Measurements from ENCODE around the gene DDX23. TPM values are rescaled to one million over a fixed set of nuclear protein-coding genes. Genes with fewer than 3 reads are reported as not detected.
A peak's percentile ranks its signal among the peaks of the same experiment; 100 is the strongest.
"Not testable (repeated sequence)": the region's sequence is repeated elsewhere in the genome, so short reads cannot be mapped to it uniquely, and the experiment has no call there.

Gene DDX23
- total and polyA plus RNA-seq, 8 donors, result 66.5 to 116 (median 108) TPM

DNA sequence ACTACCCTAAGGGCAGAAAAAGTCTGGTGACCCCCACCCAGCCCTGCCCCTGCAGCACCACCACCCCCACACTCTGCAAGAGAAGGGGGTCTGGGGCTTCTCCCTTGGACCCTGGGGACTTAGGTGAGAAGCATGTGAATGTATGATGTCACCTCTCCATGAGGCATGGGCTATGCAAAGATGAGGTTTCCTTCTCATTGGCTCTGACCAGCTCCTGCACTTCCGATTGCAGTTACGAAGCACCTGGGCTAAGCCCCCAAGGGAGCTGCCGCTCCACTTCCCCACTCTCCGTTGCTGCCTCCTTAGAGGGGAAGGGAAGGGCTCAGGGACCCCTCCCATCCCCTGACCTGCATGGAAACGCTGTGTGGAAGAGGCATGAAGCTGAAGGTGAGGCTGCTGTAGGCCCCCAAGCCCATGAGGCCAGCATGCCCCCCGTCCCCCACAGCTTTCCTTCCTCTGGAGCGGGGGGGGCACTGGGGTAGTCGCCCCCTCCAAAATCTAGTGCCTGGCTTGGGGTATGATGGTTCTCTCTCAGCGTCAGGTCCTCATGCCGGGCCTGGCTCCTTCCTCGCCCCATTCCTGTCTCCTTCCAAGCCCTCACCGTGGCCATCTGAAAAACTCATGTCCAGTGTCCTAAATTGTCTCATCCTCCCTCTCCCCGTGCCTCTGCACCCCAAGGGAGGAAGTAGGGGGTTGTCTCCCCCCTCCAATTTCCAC is 5.5 kb upstream of the DDX23 start:
- no peaks in the 10 kb centered on the region for H3K9me3 ChIP-seq
- TF ChIP-seq, protein P1, sequence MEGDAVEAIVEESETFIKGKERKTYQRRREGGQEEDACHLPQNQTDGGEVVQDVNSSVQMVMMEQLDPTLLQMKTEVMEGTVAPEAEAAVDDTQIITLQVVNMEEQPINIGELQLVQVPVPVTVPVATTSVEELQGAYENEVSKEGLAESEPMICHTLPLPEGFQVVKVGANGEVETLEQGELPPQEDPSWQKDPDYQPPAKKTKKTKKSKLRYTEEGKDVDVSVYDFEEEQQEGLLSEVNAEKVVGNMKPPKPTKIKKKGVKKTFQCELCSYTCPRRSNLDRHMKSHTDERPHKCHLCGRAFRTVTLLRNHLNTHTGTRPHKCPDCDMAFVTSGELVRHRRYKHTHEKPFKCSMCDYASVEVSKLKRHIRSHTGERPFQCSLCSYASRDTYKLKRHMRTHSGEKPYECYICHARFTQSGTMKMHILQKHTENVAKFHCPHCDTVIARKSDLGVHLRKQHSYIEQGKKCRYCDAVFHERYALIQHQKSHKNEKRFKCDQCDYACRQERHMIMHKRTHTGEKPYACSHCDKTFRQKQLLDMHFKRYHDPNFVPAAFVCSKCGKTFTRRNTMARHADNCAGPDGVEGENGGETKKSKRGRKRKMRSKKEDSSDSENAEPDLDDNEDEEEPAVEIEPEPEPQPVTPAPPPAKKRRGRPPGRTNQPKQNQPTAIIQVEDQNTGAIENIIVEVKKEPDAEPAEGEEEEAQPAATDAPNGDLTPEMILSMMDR (IDR thresholded peaks at IDR 0.05), result no peak
- no peak overlapping the region for H3K4me3 ChIP-seq
- DNase-seq (no peak), ATAC-seq (no peak)
- H3K36me3 ChIP-seq, result peaks cover 0 to 14% of the 10 kb centered on the region in 2 donors
- intact Hi-C loops (cut with DNase I), result no loop called here
- H3K4me1 ChIP-seq, result peaks cover 5 to 11% of the 10 kb centered on the region in 2 donors
- H3K27ac ChIP-seq, result no peak overlapping the region
- no peaks in the 10 kb centered on the region for H3K27me3 ChIP-seq

DNA sequence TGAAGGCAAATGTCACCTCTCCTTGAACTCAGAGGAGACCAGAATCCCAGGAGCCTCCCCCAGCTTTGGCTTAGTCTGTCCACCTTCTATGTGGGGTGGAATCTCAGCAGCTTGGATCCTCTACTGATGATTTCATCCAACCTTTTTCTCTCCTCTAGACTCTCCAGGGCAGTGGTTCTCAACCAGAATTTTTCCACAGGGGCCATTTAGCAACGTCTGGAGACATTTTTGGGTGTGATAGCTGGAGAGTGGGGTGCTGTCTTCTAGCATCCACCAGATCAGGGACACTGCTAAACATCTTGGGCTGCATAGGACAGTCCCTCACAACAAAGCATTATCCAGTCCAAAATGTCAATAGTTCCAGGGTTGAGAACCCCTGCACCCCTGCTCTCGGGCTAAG is 4.4 kb upstream of the DDX23 start:
- intact Hi-C loops (cut with DNase I), result no loop called here
- Histone ChIP-seq H3K36me3 (peaks cover 0 to 8% of the 10 kb centered on the region in 2 donors), H3K4me3 (no peak overlapping the region), H3K4me1 (peaks cover 5 to 13% of the 10 kb centered on the region in 2 donors), H3K27me3 (no peaks in the 10 kb centered on the region), H3K27ac (no peak overlapping the region), H3K9me3 (no peaks in the 10 kb centered on the region)
- DNase-seq (no peak), ATAC-seq (no peak)
- TF ChIP-seq, protein P1 (IDR thresholded peaks at IDR 0.05), result no peak

DNA sequence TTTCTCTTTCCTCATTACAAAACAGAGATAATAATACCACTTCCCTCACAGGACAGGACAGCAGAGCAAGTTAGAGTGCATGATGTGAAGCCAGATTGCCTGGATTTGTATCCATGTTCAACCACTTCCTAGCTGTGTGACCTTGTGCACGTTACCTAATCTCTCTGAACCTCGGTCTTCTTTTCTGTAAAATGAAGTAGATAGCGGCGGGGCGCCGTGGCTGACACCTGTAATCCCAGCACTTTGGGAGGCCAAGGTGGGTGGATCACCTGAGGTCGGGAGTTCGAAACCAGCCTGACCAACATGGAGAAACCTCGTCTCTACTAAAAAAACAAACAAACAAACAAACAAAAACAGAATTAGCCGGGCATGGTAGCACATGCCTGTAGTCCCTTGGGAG is 3.0 kb upstream of the DDX23 start:
- ATAC-seq, H3K36me3 ChIP-seq, H3K9me3 ChIP-seq, H3K27ac ChIP-seq, H3K4me3 ChIP-seq, DNase-seq, H3K27me3 ChIP-seq: not testable (repeated sequence)
- intact Hi-C loops (cut with DNase I), result loop anchor here in 1 of 2 donors (2.0 kb wide), 1 partner anchor 36 kb away; no protein-coding TSS in a partner anchor
- H3K4me1 ChIP-seq, result peaks cover 13 to 28% of the 10 kb centered on the region in 2 donors

DNA sequence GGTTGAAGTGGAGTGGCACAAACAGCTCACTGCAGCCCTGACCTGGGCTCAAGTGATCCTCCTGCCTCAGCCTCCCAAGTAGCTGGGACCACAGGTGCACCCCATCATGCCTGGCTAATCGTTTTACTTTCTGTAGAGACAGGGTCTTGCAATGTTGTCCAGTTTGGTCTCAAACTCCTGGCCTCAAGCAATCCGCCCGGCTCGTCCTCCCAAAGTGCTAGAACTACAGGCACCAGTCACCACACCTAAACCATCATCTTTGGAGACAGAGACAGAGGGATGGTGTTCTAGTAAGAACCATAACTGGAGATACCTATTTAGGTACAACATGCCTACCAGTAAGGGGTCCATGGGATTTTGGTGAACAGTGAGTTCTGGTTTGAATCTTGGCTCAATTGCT is 2.5 kb upstream of the DDX23 start:
- Histone ChIP-seq H3K27me3 (no peaks in the 10 kb centered on the region), H3K27ac (no peak overlapping the region), H3K9me3 (no peaks in the 10 kb centered on the region), H3K4me3 (no peak overlapping the region), H3K36me3 (peaks cover 0 to 7% of the 10 kb centered on the region in 2 donors), H3K4me1 (peaks cover 13 to 32% of the 10 kb centered on the region in 2 donors)
- ATAC-seq (no peak), DNase-seq (no peak)
- TF ChIP-seq, protein P1 (IDR thresholded peaks at IDR 0.05), result no peak
- intact Hi-C loops (cut with DNase I), result loop anchor here in 1 of 2 donors (2.0 kb wide), 1 partner anchor 36 kb away; no protein-coding TSS in a partner anchor

DNA sequence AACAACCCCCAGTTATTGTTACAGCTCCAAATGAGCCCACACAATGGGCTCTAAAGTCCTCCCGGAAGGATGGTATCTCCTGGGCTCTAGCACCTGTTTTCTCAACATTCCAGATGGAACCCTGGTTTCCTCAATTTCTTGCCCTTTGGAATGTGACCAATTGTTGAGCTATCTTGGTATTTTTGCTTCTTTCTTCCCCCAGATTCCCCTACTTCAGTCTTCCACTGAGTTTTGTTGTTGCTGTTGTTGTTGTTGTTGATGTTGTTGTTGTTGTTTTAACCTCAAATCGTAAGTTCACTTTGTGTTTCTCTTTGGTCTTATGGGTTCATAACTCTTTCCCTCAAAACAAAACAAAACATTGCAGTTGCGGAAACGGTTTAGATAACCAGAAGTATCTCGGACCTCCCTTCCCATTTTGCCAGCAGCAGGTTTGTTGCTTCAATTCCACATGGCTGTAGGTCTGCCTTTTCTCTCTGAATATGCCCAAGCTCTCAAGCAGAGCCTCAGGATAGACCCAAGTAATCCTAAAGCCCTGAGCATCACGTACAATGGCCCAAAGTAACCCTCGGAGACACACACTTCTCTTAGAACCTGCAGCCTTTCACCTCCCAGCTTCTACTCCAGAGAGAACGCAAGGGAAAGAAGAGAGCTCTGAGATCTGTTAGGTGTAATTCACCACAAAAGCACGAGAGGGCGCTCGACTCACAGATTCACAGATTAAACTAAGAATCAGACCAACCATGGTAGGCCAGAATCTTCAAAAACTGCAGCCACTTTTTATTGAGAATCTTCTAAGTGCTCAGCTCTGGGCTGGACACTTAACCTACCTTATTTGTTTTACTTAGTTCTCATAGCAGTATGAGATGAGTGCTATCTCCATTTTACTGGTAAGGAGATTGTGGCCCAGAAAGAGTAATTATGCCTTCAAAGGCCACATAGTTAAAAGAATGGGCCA is 1.0 kb upstream of the DDX23 start:
- intact Hi-C loops (cut with DNase I), result no loop called here
- peak; percentile 82 for ATAC-seq

DNA sequence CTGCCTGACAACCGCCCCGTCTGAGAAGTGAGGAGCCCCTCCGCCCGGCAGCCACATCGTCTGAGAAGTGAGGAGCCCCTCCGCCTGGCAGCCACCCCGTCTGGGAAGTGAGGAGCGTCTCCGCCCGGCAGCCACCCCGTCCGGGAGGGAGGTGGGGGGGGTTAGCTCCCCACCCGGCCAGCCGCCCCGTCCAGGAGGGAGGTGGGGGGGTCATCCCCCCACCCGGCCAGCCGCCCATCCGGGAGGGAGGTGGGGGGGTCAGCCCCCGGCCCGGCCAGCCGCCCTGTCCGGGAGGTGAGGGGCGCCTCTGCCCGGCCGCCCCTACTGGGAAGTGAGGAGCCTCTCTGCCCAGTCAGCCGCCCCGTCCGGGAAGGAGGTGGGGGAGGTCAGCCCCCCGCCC is 9.9 kb downstream of the DDX23 start:
- H3K27me3 ChIP-seq; H3K4me3 ChIP-seq; H3K9me3 ChIP-seq; H3K27ac ChIP-seq; DNase-seq; ATAC-seq; intact Hi-C loops (cut with DNase I); H3K4me1 ChIP-seq: not testable (repeated sequence)
- H3K36me3 ChIP-seq, result peaks cover 0 to 92% of the 10 kb centered on the region in 2 donors

More for the DNA sequence above, 1.0 kb upstream of the DDX23 start:
- TF ChIP-seq, protein P1 (IDR thresholded peaks at IDR 0.05), result peak; percentile 79 to 91
- Histone ChIP-seq H3K27ac (peak overlapping the region; percentile 66 to 90), H3K4me1 (peaks cover 13 to 40% of the 10 kb centered on the region in 2 donors), H3K9me3 (no peaks in the 10 kb centered on the region), H3K36me3 (peaks cover 0 to 12% of the 10 kb centered on the region in 2 donors), H3K27me3 (no peaks in the 10 kb centered on the region), H3K4me3 (peak overlapping the region; percentile 91 to 94)
- DNase-seq, result peak in 3 of 4 donors; percentile 83 to 92 (median 88)

Measured in left lung (tissue), 10 donors.